ENCODE measurements around the gene CDK14. TPM values are rescaled to one million over a fixed set of nuclear protein-coding genes. Genes with fewer than 3 reads are reported as not detected.

CDK14 gene
- total RNA-seq, 4 donors from 2014 or later: 0.18 to 74.3 (median 7.3) TPM

- Histone ChIP-seq H3K4me1 (no peaks in the 10 kb centered on the region), H3K27me3 (no peaks in the 10 kb centered on the region), H3K4me3 (no peak overlapping the region), H3K27ac (no peak overlapping the region), H3K9me3 (no peaks in the 10 kb centered on the region), H3K36me3 (no peaks in the 10 kb centered on the region)
- no peak for DNase-seq
- TF ChIP-seq, protein P1, sequence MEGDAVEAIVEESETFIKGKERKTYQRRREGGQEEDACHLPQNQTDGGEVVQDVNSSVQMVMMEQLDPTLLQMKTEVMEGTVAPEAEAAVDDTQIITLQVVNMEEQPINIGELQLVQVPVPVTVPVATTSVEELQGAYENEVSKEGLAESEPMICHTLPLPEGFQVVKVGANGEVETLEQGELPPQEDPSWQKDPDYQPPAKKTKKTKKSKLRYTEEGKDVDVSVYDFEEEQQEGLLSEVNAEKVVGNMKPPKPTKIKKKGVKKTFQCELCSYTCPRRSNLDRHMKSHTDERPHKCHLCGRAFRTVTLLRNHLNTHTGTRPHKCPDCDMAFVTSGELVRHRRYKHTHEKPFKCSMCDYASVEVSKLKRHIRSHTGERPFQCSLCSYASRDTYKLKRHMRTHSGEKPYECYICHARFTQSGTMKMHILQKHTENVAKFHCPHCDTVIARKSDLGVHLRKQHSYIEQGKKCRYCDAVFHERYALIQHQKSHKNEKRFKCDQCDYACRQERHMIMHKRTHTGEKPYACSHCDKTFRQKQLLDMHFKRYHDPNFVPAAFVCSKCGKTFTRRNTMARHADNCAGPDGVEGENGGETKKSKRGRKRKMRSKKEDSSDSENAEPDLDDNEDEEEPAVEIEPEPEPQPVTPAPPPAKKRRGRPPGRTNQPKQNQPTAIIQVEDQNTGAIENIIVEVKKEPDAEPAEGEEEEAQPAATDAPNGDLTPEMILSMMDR (IDR thresholded peaks at IDR 0.05): no peak
- no peak for TF ChIP-seq POLR2A (IDR thresholded peaks at IDR 0.05)
Measured at GRCh38 chr7:90690159-90690858, 94.2 kb downstream of the CDK14 start.

GRCh38 chr7:90692396-90692795 is 96.3 kb downstream of the CDK14 start:
- no peaks in the 10 kb centered on the region for H3K27me3 ChIP-seq
- H3K27ac ChIP-seq: no peak overlapping the region
- no peak overlapping the region for H3K4me3 ChIP-seq
- no peaks in the 10 kb centered on the region for H3K4me1 ChIP-seq
- no peak for DNase-seq
- TF ChIP-seq, protein P1 (IDR thresholded peaks at IDR 0.05): no peak
- TF ChIP-seq POLR2A (IDR thresholded peaks at IDR 0.05): no peak
- no peaks in the 10 kb centered on the region for H3K36me3 ChIP-seq
- no peaks in the 10 kb centered on the region for H3K9me3 ChIP-seq

GRCh38 chr7:90692947-90693346 is 96.8 kb downstream of the CDK14 start:
- H3K4me1 ChIP-seq: no peaks in the 10 kb centered on the region
- no peak for TF ChIP-seq POLR2A (IDR thresholded peaks at IDR 0.05)
- TF ChIP-seq, protein P1 (IDR thresholded peaks at IDR 0.05): no peak
- H3K27me3 ChIP-seq: no peaks in the 10 kb centered on the region
- H3K36me3 ChIP-seq: no peaks in the 10 kb centered on the region
- no peak overlapping the region for H3K4me3 ChIP-seq
- no peak overlapping the region for H3K27ac ChIP-seq
- no peaks in the 10 kb centered on the region for H3K9me3 ChIP-seq
- DNase-seq: no peak

GRCh38 chr7:90693939-90694338 is 97.8 kb downstream of the CDK14 start:
- Histone ChIP-seq H3K4me1 (no peaks in the 10 kb centered on the region), H3K9me3 (no peaks in the 10 kb centered on the region), H3K4me3 (no peak overlapping the region), H3K36me3 (no peaks in the 10 kb centered on the region), H3K27ac (no peak overlapping the region), H3K27me3 (no peaks in the 10 kb centered on the region)
- no peak for DNase-seq
- TF ChIP-seq, protein P1 (IDR thresholded peaks at IDR 0.05): no peak
- TF ChIP-seq POLR2A (IDR thresholded peaks at IDR 0.05): no peak

- H3K36me3 ChIP-seq: no peaks in the 10 kb centered on the region
- TF ChIP-seq, protein P1 (IDR thresholded peaks at IDR 0.05): no peak
- TF ChIP-seq POLR2A (IDR thresholded peaks at IDR 0.05): no peak
- H3K4me3 ChIP-seq: no peak overlapping the region
- H3K27me3 ChIP-seq: no peaks in the 10 kb centered on the region
- H3K27ac ChIP-seq: no peak overlapping the region
- no peak for DNase-seq
- no peaks in the 10 kb centered on the region for H3K9me3 ChIP-seq
- H3K4me1 ChIP-seq: no peaks in the 10 kb centered on the region
Measured at GRCh38 chr7:90698616-90699015, 102.5 kb downstream of the CDK14 start.
